Caki2 (cell line): ENCODE data around the gene ARL5A. TPM values are rescaled to one million over a fixed set of nuclear protein-coding genes. Genes with fewer than 3 reads are reported as not detected.
"Not testable (repeated sequence)": the region's sequence is repeated elsewhere in the genome, so short reads cannot be mapped to it uniquely, and the experiment has no call there.

Experiments used
- DNase-seq: peaks from one replicate; pipeline ENCODE4 v3.0.0-alpha.2; 2015; ENCODE audit warnings: low read depth
- in situ Hi-C: cut with HindIII; loops from 2 replicates; pipeline ENCODE4 v1.10.0; 2016; ENCODE audit warnings: low sequenced_read_pairs, low pct_unique_long_range_greater_than_20kb, mixed read lengths
- total RNA-seq: library from RNA; depleted of rRNA; stranded (reverse); fragments of >200 nt; shearing (Covaris generic); gene quantifications from 2 replicates; pipeline ENCODE4 v1.2.3, GENCODE V29; 2014; ENCODE audit warnings: low replicate concordance

The ARL5A gene
- total RNA-seq, 1 experiment from 2014 or later: 49.7 TPM

DNA sequence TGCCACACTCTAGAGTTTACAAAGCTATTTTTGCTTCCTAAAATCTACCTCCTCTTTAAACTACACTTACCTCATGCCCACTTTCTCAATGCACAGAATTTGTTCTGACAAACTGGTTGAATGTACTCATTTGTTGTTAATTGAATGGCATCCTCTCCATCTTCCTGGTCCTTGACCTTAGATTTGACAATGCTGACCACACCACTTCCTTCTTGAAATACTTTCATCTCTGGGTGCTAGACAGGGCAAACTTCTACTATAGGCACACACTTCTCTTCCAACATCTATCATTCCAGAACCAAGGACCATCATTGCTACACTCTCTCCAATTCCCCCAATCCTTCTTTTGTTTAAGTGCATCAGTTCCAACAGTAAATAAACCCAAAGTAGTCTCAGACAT, 22.3 kb downstream of the ARL5A start:
- in situ Hi-C loops: no loop called here
- no peak for DNase-seq

DNA sequence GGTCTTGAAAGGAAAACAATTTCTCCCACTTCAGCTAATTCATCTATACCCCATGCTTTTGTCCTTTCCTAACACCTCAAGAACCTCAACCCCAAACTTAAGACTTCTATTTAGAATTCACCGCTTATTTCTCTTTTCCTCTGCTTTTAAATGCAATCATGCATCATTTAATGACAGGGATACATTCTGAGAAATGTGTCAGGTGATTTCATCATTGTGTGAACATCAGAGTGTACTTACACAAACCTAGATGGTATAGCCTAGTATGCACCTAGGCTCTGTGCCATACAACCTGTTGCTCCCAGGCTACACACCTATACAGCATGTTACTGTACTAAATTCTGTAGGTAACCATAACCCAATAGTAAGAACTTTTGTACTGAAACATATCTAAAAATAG, 22.9 kb downstream of the ARL5A start:
- in situ Hi-C loops: no loop called here
- no peak for DNase-seq

DNA sequence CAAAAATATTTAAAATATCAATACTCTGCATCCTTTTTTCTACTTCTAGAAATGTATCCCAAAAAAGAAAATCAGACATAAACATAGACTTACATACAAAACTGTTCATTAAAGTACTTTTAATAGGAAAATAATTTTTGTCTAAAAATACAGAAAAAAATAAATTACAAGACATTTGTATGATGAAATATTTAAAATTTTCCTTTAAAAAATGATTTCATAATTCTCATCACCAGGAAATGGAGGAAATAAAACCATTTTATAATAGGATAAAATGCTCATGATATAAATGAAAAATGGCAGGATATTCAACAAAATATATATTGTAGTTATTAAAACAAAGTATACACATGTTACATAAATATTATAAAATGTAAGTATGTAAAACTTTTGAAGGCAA, 24.4 kb downstream of the ARL5A start:
- no peak for DNase-seq
- in situ Hi-C loops: no loop called here

DNA sequence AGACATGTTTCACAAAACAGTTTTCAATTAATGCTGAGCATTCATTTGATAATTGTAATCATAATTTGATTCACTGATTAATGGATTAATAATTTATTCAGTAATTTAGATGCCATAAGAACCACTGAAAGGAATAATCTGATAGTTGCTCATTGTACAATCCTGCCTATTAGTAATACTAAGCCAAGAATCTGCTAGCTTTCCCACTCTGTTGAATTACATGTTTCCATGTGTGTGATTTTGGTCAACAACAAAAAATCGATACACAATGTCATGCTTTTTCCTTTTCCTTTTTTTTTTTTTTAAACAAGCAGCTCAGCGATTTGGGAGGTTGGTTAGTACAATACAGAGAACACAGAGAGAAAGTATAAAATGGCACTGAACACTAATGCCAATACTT, 25.9 kb downstream of the ARL5A start:
- in situ Hi-C loops: no loop called here
- no peak for DNase-seq

DNA sequence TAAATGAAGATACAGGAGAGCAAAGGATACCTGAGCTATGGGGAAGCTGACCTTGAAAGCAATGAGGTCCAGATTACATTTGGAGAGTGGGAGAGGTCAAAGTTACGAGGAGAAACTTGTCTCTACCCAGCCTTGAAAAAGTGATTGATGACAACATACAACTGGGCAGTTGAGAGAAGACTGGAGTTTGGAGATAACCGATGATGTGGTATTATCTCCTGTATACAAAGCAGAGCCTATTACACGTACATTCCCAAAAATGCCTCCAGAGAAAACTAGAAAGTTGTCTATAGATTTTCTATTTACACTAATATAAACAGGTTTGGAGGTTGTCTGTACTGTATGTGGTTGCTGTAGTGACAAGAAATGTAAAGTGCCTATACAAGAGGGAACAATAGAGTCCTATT, 28.3 kb downstream of the ARL5A start:
- in situ Hi-C loops: no loop called here

DNA sequence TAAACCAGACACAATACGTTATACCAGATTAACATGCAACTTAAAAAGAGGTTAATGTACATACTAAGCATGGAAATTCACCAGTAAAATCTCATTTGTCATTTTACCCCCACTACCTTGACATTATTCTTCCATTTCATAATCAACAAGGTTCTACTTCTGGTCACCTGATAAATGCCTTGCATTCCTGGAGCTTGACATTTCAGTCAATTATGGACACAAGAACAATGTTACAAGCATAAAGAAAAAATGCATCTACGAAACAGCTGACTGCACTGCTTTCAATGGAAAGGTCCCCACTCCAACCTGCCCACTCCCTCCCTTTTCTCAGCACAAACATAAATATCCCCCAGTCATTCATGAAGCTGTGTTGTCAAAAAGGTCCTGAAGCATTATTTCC, 31.4 kb downstream of the ARL5A start:
- DNase-seq: no peak
- in situ Hi-C loops: no loop called here

More for the DNA sequence above, 28.3 kb downstream of the ARL5A start:
- DNase-seq: no peak

DNA sequence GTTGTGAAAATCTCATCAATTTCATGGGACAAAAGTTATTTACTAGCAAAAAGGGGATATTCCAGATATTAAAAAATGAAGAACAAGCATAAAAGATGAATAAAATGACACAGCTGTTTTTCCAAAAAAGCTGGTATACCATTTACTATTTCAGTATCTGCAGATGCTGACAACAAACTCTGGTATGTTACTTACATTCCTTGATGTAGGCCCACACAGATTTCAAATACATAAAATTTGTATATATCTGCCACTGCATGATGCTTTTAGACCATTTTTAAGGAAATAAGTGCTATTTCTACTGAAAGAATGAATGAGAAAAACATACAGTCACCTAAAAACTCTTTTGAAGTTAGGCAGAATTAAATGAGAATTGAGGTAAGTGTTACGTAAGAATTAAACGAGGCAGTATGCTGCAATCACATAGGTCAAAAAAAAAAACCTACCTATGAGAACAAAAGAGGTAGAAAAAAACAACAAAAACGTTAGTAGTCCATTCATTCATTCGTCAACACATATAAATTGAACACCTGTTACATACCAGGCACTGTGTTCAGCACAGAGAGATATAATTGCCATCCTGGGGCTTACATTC, 32.5 kb downstream of the ARL5A start:
- in situ Hi-C loops: no loop called here
- DNase-seq: no peak

DNA sequence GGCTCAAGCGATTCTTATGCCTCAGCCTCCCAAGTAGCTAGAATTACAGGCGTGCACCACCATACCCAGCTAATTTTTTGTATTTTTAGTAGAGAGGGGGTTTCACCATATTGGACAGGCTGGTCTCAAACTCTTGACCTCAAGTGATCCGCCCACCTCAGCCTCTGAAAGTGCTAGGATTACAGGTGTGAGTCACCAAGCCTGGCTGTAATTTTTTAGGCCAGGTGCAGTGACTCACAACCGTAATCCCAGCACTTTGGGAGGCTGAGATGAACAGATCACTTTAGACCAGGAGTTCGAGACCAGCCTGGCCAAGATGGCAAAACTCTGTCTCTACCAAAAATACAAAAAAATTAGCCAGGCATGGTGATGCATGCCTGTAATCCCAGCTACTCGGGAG, 33.8 kb downstream of the ARL5A start:
- in situ Hi-C loops, DNase-seq: not testable (repeated sequence)

DNA sequence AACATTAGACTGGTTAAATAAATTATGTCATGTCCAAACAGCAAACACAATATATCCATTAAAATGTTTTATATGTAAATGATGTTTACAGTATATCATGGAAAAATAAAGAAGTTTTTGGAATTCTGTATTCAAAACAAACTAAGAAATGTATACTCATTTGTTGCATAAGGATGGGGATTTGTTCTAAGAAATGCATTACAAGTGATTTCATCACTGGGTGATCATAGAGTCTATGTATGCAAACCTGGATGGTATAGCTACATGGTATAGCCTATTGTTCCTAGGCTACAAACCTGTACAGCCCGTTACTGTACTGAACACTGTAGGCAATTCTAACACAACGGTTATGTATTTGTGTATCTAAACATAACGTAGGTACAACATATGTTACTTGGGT, 35.1 kb downstream of the ARL5A start:
- DNase-seq: no peak
- in situ Hi-C loops: no loop called here

DNA sequence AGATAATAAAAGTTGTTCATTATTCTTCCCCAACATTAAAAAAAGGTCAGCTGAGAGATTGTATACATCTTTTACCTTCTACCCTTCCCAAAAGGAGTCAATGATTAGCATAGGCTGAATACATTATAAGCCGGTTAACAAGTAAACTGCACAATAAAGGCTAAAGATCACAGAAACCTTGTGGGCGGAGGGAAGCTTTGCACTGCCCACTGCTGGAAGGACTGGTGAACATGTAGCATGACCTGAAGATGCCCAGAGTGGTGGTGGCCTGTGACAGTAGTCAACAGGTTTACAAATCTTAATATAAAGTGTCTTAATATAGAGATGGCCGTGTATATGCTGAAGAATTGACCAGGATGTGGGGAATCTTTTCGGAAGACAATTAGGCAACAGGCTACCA, 35.6 kb downstream of the ARL5A start:
- in situ Hi-C loops: no loop called here
- DNase-seq: no peak

DNA sequence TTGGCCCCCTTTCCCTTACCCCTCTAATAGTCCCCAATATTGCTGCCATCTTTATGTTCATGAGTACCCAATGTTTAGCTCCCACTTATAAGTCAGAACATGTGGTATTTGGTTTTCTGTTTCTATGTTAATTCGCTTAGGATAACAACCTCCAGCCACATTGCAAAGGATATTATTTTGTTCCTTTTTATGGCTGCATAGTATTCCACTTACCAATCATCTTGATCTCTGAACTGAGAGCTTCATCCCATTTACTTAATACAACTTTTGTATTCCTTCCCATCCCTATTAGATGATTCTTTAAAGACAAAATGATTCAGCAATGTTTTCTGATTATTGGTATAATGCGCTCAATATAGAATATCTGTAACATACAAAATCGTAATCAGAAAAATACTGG, 36.7 kb downstream of the ARL5A start:
- in situ Hi-C loops: no loop called here

DNA sequence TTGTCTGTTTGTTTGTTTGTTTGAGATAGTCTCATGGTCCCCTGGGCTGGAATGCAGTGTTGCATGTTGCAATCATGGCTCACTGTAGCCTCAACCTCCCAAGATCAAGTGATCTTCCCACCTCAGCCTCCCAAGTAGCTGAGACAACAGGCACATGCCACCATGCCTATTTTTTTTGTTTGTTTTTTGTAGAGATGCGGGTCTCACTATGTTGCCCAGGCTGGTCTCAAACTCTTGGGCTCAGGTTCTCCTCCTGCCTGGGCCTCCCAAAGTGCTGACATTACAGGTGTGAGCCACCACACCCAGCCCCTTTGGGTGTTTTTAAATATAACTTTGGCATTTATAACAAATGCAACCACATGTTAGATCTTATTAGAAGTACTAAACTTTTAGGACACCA, 37.5 kb downstream of the ARL5A start:
- no peak for DNase-seq
- in situ Hi-C loops: no loop called here

More for the DNA sequence above, 36.7 kb downstream of the ARL5A start:
- no peak for DNase-seq

DNA sequence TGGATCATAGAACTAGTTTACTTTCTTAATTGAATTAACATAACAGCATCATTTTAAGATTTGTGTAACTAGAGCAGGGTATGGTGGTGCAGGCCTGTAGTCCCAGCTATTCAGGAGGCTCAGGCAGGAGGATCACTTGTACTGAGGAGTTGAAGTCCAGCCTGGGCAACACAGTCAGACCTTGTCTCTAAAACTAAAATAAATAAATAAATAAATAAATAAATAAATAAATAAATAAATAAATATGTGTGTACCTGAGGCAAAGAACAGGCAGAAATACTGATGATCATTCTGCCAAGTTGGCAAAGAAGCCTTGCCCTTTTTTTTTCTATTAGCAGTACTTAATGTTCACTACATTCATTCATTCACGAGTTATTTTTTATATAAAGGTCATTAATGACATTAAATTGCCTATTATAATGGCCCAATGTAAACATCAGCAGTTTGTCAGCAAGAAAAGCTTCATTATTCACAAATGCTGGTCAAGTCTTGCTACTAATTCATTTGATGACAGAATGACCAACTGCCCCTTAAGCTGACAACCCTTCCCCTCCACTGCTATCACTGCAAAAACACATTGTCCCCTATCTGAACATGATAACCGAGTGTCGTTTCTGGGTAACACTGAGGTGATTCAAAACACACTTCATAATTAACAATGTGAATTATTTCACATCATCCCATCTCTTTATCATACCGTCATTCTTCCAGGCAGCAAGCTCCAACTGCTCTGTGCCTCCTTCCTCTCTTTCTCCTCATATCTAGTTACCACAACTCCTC, 39.0 kb downstream of the ARL5A start:
- DNase-seq: no peak
- in situ Hi-C loops: no loop called here

DNA sequence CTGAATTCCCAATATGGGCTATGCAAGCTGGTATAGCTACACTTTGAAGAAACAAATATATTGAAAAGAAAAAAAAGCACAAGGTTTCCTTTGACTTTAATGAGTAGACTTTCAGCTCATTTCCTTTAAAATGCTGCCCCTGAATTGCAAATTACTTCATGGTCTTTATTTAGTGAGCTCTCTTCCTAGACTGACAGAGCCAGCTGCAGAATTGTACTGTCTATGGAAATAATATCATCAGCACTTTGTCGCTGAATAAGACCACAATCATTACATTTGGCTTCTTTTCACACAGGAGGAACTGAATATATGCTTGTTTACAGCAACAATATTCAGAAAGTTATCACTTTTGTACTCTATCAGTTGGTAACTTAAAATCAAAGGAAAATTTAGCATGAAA, 41.7 kb downstream of the ARL5A start:
- in situ Hi-C loops: no loop called here
- no peak for DNase-seq

DNA sequence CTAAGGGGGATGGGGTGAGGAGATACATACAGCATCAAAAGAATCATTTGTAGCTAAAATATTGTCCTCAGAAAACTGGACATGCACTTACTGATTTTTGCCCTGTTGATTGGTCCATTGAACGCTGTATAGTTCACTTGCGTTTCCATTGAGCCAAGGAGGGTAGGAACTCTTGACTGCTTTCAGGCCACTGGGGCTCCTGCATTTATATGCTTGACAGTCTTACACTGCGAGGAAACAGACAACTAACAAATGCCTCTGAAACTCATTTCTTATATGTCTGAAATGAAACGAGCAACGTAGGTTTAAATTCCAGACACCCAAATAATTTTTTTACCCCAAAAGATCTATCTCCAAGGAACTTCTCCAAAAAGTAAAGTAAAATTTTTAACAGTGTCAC, 42.1 kb downstream of the ARL5A start:
- no peak for DNase-seq
- in situ Hi-C loops: no loop called here

DNA sequence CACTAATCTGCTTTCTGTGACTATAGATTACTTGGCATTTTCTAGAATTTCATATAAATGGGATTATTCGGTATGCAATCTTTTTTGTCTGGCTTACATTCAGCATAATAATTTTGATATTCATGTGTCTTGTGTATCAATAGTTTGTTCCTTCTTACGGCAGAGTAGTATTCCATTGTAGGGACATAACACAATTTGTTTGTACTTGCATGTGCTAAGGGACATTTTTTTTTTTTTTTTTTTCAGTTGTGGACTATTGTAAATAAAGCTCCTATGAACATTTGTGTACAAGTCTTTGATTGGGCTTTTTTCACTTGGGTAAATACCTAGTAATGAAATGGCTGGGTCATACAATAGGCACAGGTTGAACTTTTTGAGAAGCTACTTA, 45.1 kb downstream of the ARL5A start:
- DNase-seq: no peak
- in situ Hi-C loops: no loop called here

DNA sequence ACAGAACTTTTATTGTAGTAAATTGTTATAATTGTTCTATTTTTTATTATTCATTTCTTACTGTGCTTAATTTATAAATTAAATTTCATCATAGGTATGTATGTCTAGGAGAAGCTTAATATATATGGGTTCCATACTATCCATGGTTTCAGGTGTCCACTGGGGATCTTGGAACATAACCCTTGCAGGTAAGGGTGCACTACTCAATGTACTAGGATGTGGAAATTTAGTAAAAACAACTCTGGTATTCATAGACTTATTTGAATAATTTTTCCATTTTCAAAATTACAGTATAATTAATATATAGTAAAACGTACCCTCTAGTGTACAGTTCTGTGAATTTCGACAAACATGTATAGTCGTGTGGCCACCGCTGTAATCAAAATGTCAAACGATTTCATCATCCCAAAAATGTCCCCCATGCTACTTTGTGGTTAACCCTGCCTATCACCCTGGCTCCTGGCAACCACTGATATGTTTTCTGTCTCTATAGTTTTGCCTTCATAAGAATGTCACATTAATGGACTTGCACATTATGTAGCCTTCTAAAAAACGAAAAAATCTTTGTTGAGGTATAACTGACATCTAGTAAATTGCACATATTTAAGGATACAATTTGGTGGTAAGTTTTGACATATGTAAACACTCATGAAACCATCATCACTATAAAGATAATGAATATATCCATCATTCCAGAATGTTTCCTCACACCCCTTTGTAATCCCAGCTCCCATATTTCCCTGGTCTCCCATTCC, 45.7 kb downstream of the ARL5A start:
- in situ Hi-C loops: no loop called here

DNA sequence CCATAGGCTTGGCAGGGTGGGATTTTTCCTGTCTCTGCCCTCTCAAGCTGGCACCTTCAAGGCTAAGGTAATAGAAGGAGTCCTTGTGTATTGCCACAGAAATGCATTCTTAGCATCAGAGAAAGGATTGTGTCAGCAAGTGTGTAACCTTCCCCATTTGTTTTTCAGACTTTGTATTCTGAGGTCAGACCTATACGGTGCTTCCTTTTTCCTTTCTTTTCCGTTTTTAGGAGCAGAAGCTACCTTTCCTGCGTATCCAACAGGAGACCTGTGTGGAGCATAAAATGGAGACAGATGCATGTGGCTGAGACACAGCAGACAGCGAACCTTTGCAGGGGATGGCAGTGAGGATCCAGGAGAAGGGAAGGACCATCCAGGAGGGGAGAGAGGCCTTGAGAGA, 46.6 kb downstream of the ARL5A start:
- DNase-seq: no peak
- in situ Hi-C loops: no loop called here

More for the DNA sequence above, 45.7 kb downstream of the ARL5A start:
- DNase-seq: no peak

DNA sequence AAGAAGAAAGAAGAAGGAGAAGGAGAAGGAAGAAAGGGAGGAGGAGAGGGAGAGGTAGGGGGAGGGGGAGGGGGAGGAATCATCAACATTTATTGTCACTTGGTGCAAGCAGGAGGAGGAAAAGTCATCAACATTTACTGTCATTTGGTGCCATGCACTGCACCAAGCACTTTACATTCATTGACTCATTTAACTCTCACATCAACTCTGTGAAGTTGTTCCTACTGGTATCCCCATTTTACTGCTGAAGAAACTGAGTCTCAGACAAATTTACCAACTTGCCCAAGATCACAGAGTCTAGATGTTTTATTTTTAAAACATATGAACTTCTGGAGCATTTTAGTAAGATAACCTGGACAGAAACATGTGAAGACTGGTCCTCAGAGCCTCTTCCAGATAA, 47.3 kb downstream of the ARL5A start:
- no peak for DNase-seq

More for the DNA sequence above, 47.3 kb downstream of the ARL5A start:
- in situ Hi-C loops: no loop called here
